HEK293T (cell line): ENCODE measurements around the gene GPR141.

ENCODE experiments used
- ARNT ChIP-seq: fragments of 450-650 bp; IDR thresholded peaks from 2 replicates; pipeline ENCODE4 v1.6.1; 2017; ENCODE audit warnings: mild to moderate bottlenecking
- BHLHE40 ChIP-seq: fragments of 450-650 bp; IDR thresholded peaks from 2 replicates; pipeline ENCODE4 v1.6.1; 2016; ENCODE audit warnings: mild to moderate bottlenecking, moderate library complexity, borderline replicate concordance
- CTBP1 ChIP-seq: fragments of 450-650 bp; IDR thresholded peaks from 2 replicates; pipeline ENCODE4 v1.6.1; 2016; ENCODE audit warnings: borderline replicate concordance
- ELF4 ChIP-seq: fragments of 450-650 bp; IDR thresholded peaks from 2 replicates; pipeline ENCODE4 v1.6.1; 2017; ENCODE audit warnings: antibody characterized with exemption
- FOXA1 ChIP-seq: fragments of 450-650 bp; IDR thresholded peaks from 2 replicates; pipeline ENCODE4 v1.6.1; 2016; ENCODE audit warnings: mild to moderate bottlenecking
- FOXK2 ChIP-seq: fragments of 450-650 bp; IDR thresholded peaks from 2 replicates; pipeline ENCODE4 v1.6.1; 2016; ENCODE audit warnings: mild to moderate bottlenecking
- FOXM1 ChIP-seq: fragments of 450-650 bp; IDR thresholded peaks from 2 replicates; pipeline ENCODE4 v1.6.1; 2017; ENCODE audit warnings: mild to moderate bottlenecking, borderline replicate concordance
- HDGF ChIP-seq: fragments of 450-650 bp; IDR thresholded peaks from 2 replicates; pipeline ENCODE4 v1.6.1; 2017; ENCODE audit warnings: antibody characterized with exemption, borderline replicate concordance
- LEF1 ChIP-seq: fragments of 450-650 bp; IDR thresholded peaks from 2 replicates; pipeline ENCODE4 v1.6.1; 2017; ENCODE audit warnings: mild to moderate bottlenecking, borderline replicate concordance
- SP1 ChIP-seq: fragments of 450-650 bp; IDR thresholded peaks from 2 replicates; pipeline ENCODE4 v1.6.1; 2017
- SUZ12 ChIP-seq: fragments of 450-650 bp; IDR thresholded peaks from 2 replicates; pipeline ENCODE4 v1.6.1; 2016; ENCODE audit warnings: mild to moderate bottlenecking
- TARDBP ChIP-seq: fragments of 450-650 bp; IDR thresholded peaks from 2 replicates; pipeline ENCODE4 v1.6.1; 2016
- ZNF384 ChIP-seq: fragments of 450-650 bp; IDR thresholded peaks from 2 replicates; pipeline ENCODE4 v1.6.1; 2016
- TF ChIP-seq, protein P1 (sequence below): fragments of 450-650 bp; IDR thresholded peaks from 2 replicates; pipeline ENCODE4 v1.6.1; 2016

DNA sequence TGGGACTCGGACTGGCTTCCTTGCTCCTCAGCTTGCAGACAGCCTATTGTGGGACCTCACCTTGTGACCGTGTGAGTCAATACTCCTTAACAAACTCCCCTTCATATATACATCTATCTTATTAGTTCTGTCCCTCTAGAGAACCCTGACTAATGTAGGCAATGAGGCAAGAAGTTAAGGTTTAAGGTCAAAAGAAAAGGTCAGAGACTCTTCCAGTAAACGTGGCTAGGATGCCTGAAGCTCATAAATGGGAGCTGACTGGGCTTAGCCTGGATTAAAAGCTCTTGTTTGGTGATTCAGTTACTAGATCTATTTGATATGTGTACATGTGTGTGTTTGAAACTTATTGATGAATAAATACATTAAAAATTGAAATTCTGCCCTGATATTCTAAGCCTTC is 10.6 kb upstream of the GPR141 start:
- TF ChIP-seq, protein P1, sequence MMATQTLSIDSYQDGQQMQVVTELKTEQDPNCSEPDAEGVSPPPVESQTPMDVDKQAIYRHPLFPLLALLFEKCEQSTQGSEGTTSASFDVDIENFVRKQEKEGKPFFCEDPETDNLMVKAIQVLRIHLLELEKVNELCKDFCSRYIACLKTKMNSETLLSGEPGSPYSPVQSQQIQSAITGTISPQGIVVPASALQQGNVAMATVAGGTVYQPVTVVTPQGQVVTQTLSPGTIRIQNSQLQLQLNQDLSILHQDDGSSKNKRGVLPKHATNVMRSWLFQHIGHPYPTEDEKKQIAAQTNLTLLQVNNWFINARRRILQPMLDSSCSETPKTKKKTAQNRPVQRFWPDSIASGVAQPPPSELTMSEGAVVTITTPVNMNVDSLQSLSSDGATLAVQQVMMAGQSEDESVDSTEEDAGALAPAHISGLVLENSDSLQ = no peak
- TF ChIP-seq ZNF384 (no peak), SP1 (no peak), TARDBP (no peak), SUZ12 (no peak), ARNT (no peak), BHLHE40 (no peak), ELF4 (no peak), CTBP1 (no peak), FOXM1 (no peak), HDGF (no peak), FOXK2 (no peak), FOXA1 (no peak), LEF1 (no peak)
